ENCODE results near the gene OXSR1.
A peak's percentile ranks its signal among the peaks of the same experiment; 100 is the strongest.
"Not testable (repeated sequence)": the region's sequence is repeated elsewhere in the genome, so short reads cannot be mapped to it uniquely, and the experiment has no call there.

The OXSR1 gene

DNA sequence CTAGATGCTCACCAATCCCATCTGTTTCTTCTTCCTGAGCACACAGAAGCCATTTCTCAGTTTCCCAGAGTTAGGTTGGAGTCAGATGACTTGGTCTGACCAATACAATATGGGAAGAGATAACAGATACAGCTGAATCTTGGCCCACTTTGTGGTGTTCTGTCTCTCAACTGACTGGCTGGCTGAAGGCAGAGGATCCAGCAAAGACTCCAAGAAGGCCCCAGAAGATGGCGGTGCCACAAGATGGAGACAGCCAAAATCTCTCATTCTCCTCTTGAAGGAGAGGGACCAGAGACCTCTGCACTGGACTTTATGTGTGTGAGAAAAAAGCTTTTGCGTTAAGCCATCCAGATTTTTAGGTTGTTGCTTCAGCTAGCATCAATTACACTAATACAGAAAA lies 8.2 kb upstream of the OXSR1 start:
- in situ Hi-C loops (cut with MboI; ENCODE audit: low pct_unique_long_range_greater_than_20kb, low sequenced_read_pairs): no loop called here
- no peak for DNase-seq

DNA sequence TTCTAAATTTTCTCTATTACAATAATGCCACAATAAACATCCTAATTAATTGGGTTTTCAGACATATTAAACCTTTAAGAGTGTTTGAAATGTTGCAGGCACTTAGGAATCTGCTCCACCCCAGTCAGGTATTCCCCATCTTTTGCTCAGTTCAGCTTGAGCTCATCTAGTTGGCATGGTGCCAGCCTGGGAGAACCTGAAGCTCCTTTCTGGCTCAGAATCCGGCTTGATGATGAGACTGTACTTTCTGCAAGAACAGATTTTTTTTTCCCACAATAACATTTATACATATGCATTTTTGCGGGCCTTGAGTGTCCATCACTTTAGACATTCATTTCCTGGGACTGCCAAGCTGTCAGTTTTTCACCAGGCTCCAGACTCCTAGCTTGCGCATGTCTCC lies 7.7 kb upstream of the OXSR1 start:
- in situ Hi-C loops (cut with MboI; ENCODE audit: low pct_unique_long_range_greater_than_20kb, low sequenced_read_pairs): no loop called here
- DNase-seq: no peak

DNA sequence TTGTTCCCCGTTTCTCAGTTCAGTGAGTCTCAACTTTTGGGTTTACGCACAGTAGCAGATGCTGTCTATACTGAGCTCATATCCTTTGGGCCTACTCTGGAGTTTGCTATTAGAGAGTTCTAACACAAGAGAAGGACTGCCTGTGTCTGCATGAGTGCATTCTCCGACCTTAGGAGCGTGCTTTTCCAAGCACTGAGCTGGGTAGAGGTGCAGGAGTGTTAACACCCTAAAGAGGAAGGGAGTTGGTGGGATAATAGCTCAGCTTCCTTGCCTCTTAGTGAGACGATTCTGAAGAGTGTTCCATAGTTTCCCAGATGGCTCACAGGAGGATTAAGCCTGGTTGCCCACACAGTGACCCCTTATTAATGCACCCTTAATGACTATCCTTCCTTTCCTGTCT lies 6.9 kb upstream of the OXSR1 start:
- no peak for DNase-seq
- in situ Hi-C loops (cut with MboI; ENCODE audit: low pct_unique_long_range_greater_than_20kb, low sequenced_read_pairs): no loop called here

DNA sequence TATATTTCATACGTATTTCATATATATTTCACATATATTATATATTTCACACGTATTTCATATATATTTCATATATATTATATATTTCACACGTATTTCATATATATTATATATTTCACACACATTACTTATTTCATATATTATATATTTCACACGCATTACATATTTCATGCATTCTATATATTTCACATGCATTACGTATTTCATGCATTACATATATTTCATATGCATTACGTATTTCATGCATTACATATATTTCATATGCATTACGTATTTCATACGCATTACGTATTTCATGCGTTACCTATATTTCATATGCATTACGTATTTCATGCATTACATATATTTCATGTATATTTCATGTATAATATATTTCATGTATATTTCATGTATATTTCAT lies 4.6 kb upstream of the OXSR1 start:
- in situ Hi-C loops (cut with MboI; ENCODE audit: low pct_unique_long_range_greater_than_20kb, low sequenced_read_pairs); DNase-seq: not testable (repeated sequence)

DNA sequence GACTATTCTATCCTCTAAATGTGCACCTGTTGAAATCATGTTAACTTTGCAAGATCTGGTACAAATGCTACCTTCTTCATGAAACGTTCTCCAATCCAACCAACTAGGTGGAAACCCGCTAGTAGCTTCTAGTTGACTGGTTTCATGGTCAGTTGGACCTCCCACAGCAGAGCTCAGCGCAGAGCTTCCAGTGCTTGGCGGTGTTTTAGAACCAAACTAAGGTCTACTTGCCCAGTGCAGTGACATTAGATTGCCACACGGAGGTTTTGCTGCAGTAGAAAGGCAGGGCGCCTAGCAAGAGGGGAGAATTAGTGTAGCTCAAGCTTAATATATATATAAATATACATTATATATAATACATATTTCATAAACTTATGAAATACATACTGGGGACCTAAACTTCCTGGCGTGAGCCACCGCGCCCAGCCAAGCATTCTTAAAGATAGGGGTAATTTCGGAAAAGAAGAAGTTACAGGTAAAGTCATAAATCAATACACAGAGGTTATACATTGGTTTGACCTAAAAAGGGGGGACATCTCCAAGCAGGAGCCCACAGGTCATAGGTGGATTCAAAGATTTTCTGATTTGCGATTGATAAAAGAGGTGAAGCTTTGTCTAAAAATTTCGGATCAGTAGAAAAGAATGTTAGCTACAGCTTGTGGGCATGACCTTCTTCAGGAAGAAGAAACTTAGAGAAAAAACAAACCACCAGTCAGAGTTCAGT lies 2.1 kb upstream of the OXSR1 start:
- in situ Hi-C loops (cut with MboI; ENCODE audit: low pct_unique_long_range_greater_than_20kb, low sequenced_read_pairs): no loop called here
- DNase-seq: no peak

DNA sequence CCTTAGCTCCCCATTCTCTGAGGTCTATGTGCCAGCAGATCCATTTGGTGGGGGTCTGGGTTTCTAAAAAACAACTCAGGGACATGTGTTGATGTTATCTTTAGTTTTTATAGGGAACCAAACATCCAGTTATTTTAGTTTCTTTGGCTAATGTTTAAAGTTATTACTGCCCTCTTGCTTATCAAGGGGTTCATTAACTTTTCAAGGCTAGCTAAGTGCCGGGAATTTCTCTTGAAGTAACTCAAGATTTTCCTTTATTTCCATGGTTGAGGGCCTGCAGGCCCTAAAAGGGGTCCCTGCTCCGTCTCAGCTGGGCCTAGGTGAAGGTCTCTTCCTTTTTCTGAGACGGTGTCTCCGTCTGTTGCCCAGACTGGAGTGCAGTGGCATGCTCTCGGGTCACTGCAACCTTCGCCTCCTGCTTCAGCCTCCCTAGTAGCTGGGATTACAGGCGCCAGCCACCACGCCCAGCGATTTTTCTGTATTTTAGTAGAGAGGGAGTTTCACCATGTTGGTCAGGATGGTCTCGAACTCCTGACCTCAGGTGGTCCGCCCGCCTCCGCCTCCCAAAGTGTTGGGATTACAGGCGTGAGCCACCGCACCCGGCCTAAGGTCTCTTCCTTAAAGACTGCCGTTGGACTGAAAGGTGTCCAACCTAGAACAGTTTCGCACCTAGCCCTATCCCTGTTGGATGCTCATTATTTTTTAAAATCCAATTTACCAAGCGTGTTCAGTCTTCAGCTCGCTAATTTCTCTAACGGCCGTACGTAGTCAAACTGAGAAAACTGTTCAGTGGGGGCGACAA lies 1.3 kb upstream of the OXSR1 start:
- no peak for DNase-seq
- in situ Hi-C loops (cut with MboI; ENCODE audit: low pct_unique_long_range_greater_than_20kb, low sequenced_read_pairs): no loop called here

DNA sequence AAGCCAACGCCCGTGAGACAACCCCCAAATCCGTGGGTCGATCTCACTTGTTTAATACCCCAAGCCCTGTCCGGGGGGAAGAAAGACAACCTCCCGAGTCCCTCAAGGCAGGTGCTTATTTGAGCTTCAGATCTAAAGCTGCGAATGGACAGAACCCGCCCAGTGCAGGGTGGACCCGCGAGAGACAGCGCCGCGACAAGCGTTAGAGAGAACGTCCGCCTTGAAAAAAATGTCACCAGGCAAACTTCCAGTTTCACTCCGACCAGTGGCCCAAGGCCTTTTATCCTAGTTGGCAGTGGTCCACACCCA lies 740 bp upstream of the OXSR1 start:
- no peak for DNase-seq
- in situ Hi-C loops (cut with MboI; ENCODE audit: low pct_unique_long_range_greater_than_20kb, low sequenced_read_pairs): no loop called here

DNA sequence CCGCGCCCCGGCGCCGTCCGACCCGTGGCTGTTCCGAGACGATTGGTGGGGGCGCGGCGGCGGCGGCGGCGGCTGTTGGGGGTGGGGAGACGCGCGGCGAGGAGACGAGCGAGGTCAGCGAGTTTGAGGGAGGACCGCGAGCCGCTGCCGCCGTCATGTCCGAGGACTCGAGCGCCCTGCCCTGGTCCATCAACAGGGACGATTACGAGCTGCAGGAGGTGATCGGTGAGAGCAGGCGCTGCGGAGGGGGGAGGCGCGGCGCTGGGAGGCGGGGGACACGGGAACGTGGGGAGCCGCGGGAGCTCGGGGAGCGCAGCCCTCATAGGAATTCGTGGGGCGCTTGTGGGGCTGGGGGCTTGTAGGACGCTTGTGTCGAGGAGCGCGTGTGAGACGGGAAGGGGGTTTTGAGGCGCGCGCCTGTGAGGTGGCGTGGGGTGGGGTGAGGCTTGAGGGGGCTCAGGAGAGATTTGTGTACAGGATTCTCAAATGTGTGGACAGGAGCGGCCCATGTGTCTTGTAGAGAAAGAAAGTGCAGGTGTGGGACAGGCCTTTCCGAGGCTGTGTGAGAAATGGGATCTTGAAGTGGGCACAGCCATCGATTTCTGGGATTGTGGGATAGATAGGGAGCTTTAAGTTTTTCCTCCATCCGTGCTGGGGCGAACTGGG lies 518 bp downstream of the OXSR1 start:
- in situ Hi-C loops (cut with MboI; ENCODE audit: low pct_unique_long_range_greater_than_20kb, low sequenced_read_pairs): no loop called here
- peak; percentile 12 for DNase-seq

DNA sequence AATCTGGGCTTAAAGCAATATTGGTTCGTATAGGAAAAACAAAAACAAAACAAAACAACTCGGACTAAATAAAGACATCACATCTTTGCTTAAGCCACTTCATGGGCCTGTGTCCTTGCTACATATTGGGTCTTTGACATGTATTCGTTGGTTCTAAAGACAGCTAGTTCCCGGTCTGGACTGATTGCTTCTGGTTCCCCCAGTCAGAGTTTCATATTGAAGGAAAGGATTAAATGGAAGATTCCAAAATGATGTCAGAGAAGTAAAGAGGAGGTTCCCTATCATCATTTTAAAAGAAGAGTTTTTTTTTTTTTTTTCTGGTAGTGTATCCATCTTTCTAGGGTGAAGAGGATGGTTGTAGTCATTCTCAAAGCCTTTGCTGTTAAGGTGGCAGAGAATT lies 2.3 kb downstream of the OXSR1 start:
- DNase-seq: no peak
- in situ Hi-C loops (cut with MboI; ENCODE audit: low pct_unique_long_range_greater_than_20kb, low sequenced_read_pairs): no loop called here

DNA sequence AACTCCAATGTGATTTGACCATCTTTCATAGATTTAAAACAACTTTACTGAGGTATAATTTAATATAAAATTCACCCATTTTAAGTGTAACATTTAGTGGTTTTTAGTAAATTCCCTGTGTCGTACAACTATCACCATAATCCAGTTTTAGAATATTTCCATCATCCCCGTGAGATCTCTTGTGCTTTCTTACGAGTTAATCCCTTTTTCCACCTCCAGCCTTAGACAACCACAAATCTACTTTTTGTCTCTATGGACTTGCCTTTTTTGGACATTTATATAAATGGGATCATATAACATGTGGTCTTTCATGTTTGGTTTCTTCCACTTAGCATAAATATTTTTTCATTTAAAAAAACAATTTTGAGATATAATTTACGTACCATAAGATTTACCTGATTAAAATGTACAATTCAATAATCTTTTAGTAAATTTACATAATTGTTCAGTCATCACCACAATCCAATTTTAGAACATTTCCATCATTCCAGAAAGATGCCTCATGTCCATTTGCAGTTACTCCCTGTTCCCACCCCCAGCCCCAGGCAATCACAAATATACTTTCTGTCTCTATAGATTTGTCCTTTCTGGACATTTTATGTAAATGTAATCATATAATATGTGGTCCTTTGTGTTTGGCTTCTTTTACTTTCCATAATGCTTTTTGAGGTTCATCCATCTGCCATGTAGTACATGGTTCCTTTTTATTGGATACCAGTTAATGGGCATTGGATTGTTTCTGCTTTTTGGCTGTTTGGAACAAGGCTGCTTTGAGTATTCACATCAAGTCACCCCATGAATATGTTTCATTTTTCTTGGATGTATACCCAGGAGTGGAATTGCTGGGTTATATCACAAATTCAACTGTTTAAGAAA lies 3.1 kb downstream of the OXSR1 start:
- in situ Hi-C loops (cut with MboI; ENCODE audit: low pct_unique_long_range_greater_than_20kb, low sequenced_read_pairs): no loop called here
- no peak for DNase-seq

DNA sequence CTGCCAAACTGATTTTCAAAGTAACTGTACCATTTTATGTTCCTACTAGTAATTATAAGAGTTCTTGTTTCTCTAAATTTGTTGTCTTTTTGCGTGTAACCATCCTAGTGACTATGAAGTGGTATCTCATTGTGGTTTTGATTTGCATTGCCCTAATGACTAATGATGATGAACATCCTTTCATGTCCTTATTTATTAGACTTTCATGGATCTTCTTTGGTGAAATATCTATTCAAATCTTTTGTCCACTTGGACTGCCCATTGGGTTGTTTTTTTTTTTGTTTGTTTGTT lies 3.6 kb downstream of the OXSR1 start:
- DNase-seq: no peak
- in situ Hi-C loops (cut with MboI; ENCODE audit: low pct_unique_long_range_greater_than_20kb, low sequenced_read_pairs): no loop called here

DNA sequence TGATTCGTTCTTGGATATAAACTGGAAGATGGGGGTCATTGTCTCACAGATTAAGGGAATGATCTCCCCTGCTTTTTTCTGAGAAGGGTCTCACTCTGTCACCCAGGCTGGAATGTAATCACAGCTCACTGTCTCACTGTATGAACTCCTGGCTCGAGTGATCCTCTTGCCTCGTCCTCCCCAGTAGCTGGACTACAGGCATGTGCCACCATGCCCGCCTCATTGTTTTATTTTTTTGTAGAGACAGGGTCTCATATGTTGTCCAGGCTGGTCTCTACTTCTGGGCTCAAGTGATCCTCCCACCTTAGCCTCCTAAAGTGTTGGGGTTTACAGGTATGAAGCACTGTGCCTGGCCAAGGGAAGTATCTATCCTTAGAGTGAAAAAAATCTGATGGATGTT lies 5.4 kb downstream of the OXSR1 start:
- DNase-seq: no peak
- in situ Hi-C loops (cut with MboI; ENCODE audit: low pct_unique_long_range_greater_than_20kb, low sequenced_read_pairs): no loop called here

DNA sequence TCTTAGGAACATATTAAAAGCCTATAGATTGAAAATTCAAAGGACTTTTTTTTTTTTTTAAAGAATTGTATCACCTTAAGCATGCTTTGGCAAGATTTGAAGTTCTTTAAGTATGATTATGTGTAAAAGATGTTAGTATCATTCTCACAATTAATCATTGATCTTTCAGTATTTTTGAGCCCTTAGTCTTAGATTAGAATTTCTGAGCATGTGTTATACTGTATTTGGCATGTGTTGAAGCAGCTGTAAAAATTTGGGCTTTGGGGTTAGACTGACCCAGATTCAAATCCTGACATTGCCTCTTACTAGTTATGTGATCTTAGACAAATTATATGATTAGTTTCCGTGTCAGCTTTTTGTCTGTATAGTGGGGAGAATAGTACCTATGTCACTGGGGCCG lies 6.3 kb downstream of the OXSR1 start:
- in situ Hi-C loops (cut with MboI; ENCODE audit: low pct_unique_long_range_greater_than_20kb, low sequenced_read_pairs): no loop called here
- DNase-seq: no peak

DNA sequence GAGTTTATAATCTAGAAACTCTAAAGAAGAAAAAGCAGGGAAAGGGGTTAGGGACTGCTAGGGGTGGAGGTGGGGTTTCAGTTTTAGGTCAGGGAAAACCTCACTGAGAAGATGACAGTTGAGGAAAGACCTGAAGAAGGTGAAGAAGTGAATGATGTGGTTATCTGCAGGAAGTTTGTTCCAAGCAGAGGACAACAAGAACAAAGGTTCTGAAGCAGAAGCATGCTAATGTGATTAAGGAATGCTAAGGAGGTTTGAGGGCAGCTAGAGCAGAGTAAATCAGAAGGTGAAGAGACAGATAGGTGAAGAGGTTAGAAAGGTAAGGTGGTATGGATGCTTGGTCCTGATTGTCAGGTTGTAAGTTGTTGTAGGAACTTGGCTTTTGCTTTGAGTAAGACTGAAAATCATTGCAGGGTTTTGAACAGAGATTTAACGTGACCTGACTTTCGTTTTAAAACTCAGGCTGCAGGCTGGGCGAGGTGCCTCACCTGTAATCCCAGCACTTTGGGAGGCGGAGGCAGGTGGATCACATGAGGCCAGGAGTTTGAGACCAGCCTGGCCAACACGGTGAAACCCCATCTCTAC lies 8.6 kb downstream of the OXSR1 start:
- in situ Hi-C loops (cut with MboI; ENCODE audit: low pct_unique_long_range_greater_than_20kb, low sequenced_read_pairs): no loop called here

DNA sequence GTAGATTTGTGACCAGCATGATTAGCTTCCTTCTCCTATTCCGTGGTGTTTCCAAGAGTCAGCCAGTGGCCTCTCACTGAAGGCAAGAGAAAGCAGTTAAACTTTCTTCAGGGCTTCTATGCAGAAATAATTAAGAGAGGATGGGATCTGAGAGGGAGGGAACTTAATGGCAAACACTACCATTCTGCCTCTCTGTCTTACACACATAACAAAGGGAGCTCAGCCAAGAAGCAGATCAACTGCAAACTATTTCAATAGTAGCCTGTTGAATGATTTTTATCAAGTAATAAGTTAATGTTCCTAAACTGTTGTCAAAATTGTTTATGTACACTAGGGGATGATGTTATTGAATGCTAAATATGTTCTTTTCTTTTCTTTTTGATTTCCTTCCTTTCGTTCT lies 11.8 kb downstream of the OXSR1 start:
- in situ Hi-C loops (cut with MboI; ENCODE audit: low pct_unique_long_range_greater_than_20kb, low sequenced_read_pairs): no loop called here
- DNase-seq: no peak

More for the DNA sequence above, 8.6 kb downstream of the OXSR1 start:
- no peak for DNase-seq

DNA sequence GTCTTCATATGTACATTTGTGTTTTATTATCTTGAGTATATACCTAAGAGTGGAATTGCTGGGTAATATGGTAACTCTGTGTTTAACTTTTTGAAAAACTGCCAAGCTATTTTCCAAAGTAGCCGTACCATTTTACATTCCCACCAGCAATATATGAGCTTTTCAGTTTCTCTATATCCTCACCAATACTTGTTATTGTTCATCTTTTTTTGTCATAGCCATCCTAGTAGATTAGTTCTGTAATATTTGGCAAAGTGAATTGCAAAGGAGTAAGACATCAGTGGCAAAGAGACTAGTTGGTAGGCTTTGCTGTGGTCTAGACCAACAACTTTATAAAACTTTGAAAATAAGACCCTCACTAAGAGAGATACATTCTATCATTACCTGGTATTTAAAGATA lies 21.4 kb downstream of the OXSR1 start:
- in situ Hi-C loops (cut with MboI; ENCODE audit: low pct_unique_long_range_greater_than_20kb, low sequenced_read_pairs): no loop called here
- no peak for DNase-seq

DNA sequence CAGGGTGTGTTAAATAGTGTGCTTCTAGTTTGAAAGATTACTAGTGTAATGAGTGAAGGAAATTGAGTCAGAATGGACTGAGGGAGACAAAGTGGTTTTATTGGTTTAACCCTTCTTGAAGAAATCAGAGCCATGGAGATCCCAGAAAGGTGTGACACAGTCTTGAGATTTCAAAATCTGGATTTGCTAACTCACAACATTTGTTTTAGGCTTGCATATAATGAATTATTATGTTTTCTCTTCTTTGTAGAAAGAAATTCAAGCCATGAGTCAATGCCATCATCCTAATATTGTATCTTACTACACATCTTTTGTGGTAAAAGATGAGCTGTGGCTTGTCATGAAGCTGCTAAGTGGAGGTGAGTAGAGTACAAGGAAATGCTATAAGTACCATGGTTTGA lies 25.1 kb downstream of the OXSR1 start:
- DNase-seq: no peak
- in situ Hi-C loops (cut with MboI; ENCODE audit: low pct_unique_long_range_greater_than_20kb, low sequenced_read_pairs): no loop called here

DNA sequence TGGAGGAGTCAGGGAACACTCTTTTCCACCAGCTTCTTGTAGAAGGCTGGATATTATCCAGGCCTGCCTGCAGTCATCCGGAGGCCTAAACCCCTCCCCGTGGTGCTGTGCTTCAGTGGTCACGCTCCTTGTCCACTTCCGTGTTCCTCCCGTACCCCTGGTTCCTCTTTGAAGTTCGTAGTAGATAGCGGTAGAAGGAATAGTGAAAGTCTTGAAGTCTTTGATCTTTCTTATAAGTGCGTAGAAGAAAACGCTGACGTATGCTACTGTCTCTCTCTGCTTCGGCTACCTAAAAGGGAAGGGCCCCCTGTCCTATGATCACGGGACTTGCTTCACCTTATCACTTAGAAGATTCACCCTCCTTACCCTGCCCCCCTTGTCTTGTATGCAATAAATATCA lies 37.6 kb downstream of the OXSR1 start:
- in situ Hi-C loops (cut with MboI; ENCODE audit: low pct_unique_long_range_greater_than_20kb, low sequenced_read_pairs); DNase-seq: not testable (repeated sequence)

DNA sequence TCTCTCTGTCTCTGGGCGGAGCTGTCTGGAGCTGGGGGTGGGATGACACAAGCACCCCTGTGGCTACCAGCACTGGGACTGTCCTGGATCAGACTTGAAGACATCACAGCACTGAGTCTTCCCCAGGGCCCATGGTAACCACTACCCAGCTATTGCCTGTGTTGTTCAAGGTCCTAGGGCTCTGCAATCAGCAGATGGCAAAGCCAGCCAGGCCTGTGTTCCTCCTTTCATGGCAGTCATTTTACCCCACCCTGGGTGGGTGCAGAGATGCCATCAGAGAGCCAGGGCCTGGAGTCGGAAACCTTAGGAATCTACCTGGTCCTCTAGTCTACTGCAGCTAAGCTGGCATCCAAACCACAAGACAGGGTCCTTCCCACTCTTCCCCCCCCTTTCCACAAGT lies 38.4 kb downstream of the OXSR1 start:
- no peak for DNase-seq
- in situ Hi-C loops (cut with MboI; ENCODE audit: low pct_unique_long_range_greater_than_20kb, low sequenced_read_pairs): no loop called here

Measured in KBM-7 (cell line).